ENCODE results near the gene TGM2. TPM values are rescaled to one million over a fixed set of nuclear protein-coding genes. Genes with fewer than 3 reads are reported as not detected.

The TGM2 gene
- total and polyA plus RNA-seq, 9 of the 15 experiments (the other 6 are each of a cell fraction or from before 2014, with no cell fraction given), result 5.5 to 78.5 (median 37.6) TPM

GRCh38 chr20:38191654-38192053, 26.6 kb upstream of the TGM2 start (continued):
- TF ChIP-seq REST (IDR thresholded peaks at IDR 0.05; ENCODE audit: borderline replicate concordance), result no peak
- no peak for TF ChIP-seq REST (CRISPR knock-in tag; IDR thresholded peaks at IDR 0.05; ENCODE audit: low read depth)
- TF ChIP-seq PKNOX1 (IDR thresholded peaks at IDR 0.05), result peak; percentile 6; the same call in 1 of the 2 replicates
- TF ChIP-seq MEIS2 (IDR thresholded peaks at IDR 0.05; ENCODE audit: partially characterized antibody), result peak; percentile 15
- TF ChIP-seq BACH1 (tag; IDR thresholded peaks at IDR 0.05), result no peak
- peak; percentile 20; the same call in 1 of the 2 replicates for TF ChIP-seq ATF3 (IDR thresholded peaks at IDR 0.05)
- no peak for TF ChIP-seq ATF3 (CRISPR knock-in tag; conservative IDR thresholded peaks at IDR 0.05)
